Stomach (tissue), 4 donors: ENCODE measurements around the gene KANSL1.

Experiments
- EP300 ChIP-seq: sonication (generic); formaldehyde crosslinking; IDR thresholded peaks from one replicate; pipeline ENCODE4 v1.6.1; 2017; ENCODE audit warnings: antibody characterized with exemption
- POLR2A ChIP-seq, 4 donors: fragments of 450-650 bp; IDR thresholded peaks; one replicate each; pipeline ENCODE4 v1.6.1; 2016; ENCODE audit warnings: antibody characterized with exemption in 4 of 4, control low read depth in 2 of 4, mild to moderate bottlenecking in 1 of 4, moderate library complexity in 1 of 4
- POLR2AphosphoS5 ChIP-seq, 3 donors: sonication (generic); formaldehyde crosslinking; IDR thresholded peaks; one replicate each; pipeline ENCODE4 v1.6.1; 2016; ENCODE audit warnings: antibody characterized with exemption in 3 of 3
- TF ChIP-seq, protein P1 (sequence below), 7 experiments: fragments of 450-650 bp in 4 of 7; fragments of 200-600 bp in 3 of 7; sonication (generic) in 3 of 7; IDR thresholded peaks; one replicate each; pipeline ENCODE4 v1.5.1; 2016 to 2019; ENCODE audit warnings: antibody characterized with exemption in 7 of 7, control low read depth in 2 of 7, mild to moderate bottlenecking in 1 of 7

- TF ChIP-seq, protein P1, sequence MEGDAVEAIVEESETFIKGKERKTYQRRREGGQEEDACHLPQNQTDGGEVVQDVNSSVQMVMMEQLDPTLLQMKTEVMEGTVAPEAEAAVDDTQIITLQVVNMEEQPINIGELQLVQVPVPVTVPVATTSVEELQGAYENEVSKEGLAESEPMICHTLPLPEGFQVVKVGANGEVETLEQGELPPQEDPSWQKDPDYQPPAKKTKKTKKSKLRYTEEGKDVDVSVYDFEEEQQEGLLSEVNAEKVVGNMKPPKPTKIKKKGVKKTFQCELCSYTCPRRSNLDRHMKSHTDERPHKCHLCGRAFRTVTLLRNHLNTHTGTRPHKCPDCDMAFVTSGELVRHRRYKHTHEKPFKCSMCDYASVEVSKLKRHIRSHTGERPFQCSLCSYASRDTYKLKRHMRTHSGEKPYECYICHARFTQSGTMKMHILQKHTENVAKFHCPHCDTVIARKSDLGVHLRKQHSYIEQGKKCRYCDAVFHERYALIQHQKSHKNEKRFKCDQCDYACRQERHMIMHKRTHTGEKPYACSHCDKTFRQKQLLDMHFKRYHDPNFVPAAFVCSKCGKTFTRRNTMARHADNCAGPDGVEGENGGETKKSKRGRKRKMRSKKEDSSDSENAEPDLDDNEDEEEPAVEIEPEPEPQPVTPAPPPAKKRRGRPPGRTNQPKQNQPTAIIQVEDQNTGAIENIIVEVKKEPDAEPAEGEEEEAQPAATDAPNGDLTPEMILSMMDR (IDR thresholded peaks at IDR 0.05), result no peak
- TF ChIP-seq POLR2A (IDR thresholded peaks at IDR 0.05), result no peak
- TF ChIP-seq EP300, result no peak
- no peak for TF ChIP-seq POLR2AphosphoS5 (IDR thresholded peaks at IDR 0.05)
Observed at GRCh38 chr17:46159686-46160085, 33.5 kb downstream of the KANSL1 start.
